GM03348 (cell line): ENCODE measurements around the gene PAOX.

ENCODE experiments used
- DNase-seq: peaks from one replicate; pipeline ENCODE4 v3.0.0; 2012; ENCODE audit warnings: low spot score

Gene PAOX

DNA sequence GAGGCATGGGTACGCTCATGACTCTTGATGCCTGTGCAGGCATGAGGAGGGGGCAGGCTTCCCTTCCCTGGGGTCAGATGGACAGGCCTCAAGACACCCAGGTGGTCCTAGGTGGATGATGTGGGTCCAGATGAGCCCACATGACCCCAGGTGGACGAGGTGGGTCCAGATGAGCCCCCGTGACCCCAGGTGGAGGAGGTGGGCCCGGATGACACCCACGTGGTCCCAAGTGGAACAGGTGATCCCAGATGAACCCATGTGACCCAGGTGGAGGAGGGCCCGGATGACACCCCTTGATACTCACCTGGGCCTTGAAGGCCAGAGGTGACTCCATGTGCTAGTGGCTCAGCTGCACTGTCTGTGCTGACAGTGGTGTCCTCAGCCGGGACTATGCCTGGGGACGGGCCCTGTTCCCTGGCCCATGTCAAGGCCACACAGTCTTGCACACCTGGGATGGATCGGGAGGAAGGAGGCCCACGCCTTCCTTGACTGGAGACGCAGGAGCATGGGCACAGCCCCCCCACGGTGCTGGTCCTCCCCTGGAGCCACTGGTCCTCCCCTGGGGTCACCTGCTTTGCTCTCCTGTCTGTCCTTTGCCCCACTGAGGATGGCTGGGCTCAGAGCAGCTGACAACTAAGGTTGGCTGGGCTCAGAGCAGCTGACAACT lies 28.6 kb upstream of the PAOX start:
- no peak for DNase-seq

DNA sequence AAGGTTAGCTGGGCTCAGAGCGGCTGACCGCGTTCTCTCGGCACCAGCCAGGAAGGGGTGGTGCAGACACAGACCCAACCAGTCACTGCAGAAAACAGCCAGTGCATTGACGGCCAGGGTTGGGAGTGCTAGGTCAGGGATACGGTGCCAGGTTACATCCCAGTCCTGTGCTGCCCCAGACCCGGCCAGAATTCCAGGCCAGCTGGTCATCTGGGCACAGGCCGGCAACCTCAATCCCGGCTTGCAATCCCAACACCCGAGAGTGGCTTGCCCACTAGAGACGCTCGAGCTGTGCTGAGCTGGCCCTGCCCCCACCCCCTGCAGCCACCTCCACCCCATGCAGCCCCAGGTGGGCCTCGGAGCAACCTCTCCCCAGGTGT lies 28.1 kb upstream of the PAOX start:
- DNase-seq, result no peak

DNA sequence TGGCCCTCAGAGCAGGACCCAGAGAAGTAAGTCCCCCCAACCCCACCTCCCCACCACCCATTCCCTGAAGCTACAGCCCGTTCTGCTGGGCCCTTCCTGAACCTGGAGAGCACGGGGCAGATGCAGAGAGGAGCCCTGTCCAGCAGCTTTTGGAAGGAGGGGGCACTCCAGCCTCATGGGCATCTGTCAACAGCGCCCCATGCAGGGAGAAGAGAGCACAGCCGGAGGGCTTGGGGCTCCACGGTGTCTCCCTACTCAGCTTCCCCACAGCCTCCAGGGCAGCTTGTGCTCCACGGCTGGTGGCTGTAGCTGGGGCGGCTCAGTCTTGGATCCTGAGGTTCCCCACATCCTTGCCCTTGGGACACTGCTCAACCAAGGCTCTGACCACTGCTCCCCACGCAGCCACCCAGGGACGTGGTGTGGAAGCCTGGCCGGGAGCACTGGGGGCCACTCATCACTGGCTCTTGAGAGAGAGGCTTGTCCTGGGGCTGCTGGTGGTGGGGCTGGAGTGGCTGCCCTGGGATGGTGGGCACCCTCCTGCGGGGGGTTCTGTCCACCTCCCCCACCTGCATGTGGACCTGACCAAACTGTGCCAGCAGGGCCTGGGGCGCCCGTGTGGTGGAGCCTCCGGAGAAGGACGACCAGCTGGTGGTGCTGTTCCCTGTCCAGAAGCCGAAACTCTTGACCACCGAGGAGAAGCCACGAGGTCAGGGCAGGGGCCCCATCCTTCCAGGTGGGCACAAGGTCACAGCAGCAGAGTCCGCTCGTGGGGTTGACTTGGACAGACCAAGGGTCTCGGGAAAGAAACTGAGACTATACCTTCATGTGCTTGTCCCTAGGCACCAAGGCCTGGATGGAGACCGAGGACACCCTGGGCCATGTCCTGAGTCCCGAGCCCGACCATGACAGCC lies 27.4 kb upstream of the PAOX start:
- no peak for DNase-seq

DNA sequence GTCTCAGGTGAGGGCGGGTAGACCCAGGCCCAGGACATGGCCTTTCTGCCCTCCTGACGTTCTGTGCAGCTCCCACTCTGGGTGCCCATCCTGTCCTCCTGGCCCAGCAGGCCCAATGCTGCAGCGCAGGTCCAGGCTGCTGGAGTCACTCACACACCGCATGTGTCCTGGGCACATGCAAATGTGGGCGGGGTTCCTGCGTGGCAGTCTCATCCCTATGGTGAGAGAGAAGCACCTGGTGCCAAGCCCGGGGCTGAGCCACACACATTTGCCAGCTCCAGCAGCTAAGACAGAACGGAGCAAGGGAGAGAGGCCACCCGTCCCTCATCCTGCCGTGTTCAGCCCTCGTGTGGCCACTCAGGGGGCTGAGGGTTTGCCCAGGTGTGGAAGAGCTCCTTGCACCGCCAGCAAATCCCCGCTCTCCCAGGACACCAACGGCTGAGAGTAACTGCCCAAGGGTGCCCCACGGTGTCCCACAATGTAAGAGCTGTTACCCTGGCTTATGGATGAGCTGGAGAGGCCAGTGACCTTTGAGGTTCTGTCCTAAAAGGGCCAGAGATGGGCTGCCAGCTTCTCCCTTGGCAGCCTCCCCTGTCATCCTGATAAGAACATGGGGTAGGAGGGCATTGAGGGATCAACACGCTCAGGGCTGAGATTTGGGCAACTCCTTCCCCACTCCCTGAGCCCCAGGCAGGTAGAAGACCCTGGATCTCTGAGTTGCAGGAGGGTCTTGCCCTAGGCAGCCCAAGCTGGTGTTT lies 25.7 kb upstream of the PAOX start:
- no peak for DNase-seq

DNA sequence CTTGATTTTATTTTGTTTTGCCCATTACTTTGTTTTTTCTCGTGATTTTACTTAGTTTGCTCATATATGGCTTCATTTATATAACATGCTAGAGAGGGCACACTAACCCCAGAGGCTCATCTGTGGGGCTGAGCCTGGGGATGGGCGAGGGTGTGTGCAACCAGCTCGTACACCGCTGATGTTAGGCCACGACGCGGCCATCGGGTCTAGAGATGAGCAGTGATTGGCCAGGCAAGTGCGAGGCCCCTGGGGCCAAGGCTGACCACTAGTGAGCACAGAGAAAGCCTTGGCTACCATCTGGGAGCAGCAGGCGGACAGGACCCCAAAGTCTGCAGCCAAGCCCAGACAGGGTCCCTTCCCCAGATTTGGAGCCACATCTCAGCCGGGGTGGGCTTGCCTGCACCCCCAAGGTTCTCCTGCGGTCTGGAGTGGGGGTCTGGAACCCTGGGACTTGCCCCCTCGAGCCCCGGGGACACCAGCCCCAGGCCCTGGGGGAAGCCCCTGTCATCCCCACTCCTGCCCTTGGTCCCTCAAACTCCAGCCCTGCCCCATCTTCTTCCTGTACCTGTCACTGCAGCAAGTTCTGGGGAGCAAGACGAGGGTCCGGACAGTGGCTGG lies 25.0 kb upstream of the PAOX start:
- DNase-seq, result no peak

DNA sequence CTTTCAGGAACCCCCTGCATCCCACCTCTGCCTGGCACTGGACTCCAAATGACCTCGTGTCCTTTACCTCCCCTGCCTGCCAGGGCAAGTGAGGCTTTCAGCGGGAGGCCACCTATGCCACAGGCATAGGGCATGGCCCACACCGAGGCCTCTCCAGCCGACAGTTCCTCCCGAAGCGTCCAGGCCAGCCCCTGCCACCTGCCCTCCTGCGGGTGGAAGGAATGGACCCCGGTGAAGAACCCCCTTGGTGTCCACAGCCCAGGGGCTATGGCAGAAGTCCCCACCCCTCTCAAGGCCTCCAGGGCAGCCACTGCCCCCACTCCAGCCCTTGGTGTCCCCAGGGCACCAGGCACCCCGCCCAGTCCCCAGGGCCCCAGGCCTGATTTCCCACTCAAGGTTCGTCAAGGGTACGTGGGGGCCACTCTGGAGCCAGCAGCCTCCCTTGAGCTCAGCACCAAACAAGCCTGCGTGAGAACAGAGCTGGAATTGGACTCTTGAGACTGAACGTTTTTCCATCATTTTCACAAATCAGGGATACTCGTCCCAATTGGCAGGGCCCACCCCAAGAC lies 24.3 kb upstream of the PAOX start:
- DNase-seq, result no peak

DNA sequence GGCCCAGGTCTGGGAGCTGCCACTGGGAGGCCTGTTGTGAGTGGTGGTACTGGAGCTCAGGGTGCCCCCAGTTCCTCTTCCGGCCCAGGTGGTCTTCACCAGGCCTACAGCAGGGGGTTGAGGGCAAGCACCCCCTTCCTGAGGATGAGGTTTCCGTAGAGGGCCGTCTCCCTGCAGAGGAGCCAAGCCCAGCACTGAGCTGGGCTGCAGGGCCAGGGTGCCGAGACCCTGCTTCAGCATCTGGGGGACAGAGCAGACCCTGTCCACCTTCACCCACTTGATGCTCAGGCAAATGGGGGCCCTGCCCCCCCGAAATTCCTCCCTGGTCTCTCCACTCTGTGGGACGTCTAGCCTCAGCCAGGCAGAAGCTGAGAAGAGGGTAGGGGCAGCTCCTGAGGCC lies 23.8 kb upstream of the PAOX start:
- DNase-seq, result no peak

DNA sequence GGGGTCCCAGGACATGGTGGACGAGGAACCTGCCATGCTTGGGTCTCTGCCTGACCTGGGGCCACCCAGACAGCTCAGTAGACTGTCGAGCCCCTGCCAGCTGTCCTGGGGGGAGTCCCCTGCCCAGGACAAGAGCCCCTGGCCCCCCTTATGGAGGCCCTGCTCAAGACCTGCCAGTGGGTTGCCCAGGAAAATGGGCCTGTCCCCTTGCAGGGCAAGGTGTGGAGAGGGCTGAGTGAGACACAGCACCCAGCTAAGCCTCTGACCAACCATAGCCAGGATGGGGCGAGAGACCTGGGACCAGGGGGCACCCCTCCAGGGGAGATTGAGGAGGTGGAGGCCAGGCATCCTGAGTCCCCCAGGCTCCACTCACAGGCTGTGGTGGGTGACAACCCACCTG lies 23.1 kb upstream of the PAOX start:
- DNase-seq, result no peak

DNA sequence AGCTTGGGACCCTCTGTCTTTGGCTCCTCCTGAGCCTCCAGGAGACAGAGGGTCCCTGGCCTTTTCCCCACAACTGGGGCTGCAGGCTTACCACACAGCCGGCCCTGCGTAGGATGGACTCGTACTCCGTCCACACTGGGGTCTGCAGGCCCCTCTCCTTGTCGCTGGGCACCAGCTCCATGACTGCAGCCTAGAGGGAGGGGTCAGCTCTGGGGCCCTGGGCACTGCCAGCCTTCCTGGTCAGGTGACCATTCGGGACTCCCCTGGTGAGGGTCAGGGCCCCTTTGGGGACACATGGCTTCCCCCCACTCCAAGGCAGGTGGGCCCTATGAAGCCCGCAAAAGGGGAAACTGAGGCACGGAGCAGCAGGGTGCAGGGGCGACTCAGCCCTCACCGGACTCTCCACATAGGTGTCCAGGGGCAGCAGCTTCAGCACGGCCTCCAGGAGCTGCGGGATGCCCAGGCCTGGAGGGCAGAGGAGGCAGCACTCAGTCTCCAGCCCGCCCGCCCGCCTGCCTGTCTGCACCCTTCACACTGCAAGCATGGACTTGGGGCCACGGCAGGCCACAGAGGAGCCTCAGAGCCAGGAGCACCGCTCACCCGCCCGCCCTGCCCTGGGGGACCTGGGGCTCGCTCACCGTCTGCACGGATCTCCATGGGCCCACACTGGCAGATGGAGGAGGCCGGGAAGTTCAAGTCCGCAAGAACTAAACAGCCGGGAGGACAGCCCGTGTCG lies 22.3 kb upstream of the PAOX start:
- no peak for DNase-seq

DNA sequence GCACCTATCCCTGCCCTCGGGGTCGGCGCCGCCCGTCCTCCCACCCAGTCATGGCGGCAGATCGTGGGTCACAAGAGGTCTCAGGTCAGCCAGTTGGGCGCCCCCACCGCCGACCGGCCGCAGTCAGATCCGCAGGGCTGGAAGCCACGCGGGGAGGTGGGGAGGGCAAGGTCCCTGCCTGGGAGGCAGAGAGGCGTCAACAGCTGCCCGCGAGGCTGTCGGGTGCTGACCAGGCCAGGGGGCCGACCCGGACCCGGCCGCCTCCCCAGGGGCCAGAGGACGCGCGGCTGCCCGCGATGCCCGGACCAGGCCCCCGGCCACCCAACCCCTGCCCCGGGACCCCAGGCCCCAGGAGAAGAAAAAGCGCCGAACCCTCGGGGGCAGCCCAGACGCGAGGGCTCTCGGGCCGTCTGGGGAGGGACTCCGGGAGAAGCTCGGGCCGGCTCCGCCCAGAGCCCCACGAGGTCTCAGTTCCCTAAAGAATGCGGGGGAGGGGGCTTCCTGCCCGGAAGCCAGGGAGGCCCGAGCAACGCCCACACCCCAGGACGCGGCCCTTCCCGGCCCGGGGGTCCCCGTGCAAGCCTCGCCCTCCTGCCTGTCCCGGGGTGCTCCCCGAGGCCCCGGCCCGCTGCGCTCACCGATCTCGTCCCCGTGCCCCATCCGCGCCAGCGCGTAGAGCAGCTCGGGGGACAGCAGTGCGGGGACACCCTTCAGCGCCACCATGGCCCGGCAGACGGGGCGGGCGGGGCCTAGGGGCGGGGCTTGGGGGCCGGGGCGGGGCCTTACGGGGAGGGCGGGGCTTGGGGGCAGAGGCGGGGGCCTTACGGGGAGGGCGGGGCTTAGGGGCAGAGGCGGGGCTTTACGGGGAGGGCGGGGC lies 21.5 kb upstream of the PAOX start, which contains the start of gene FUOM:
Gene FUOM, minus strand, starts transcription at position 735 of the 877 bp plus-strand sequence. Its CDS starts 12 bp downstream, at position 723.
- peak; percentile 95 for DNase-seq

DNA sequence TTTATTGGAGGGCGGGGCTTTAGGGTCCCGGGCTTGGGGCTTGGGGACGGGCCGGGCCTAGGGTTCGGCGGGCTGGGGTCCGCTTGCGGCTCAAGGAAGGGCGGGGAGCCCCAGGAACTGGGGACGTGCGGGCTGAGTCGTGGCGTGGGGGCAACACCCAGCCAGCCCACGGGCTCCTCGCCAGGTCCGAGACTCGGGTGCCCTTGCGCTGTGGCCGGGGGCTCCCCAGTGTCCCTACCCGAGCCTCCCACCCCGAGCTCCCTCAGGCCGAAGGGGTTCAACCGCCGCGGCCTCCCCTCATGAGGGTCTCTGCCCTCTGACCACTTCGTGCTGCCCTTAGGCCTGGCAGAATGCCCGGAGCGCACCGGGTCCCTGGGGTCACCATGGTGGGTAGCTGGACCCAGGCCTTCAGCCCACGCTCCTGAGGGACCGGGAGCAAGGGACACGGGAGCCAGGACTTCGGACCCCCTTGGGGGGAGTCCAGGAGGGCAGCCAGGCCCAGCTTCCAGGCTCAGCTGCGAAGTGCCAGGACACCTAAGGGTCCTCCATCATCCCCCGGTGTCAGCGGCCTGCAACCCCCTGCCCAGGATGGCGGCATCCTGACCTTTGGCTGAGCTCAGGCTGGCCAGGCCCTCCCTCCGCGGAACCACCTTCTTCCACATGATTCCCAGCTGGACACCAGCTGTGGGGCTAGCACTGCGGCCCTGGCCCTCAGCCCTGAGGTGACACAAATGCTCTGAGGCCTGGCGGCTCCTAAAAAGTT lies 20.7 kb upstream of the PAOX start:
- no peak for DNase-seq

DNA sequence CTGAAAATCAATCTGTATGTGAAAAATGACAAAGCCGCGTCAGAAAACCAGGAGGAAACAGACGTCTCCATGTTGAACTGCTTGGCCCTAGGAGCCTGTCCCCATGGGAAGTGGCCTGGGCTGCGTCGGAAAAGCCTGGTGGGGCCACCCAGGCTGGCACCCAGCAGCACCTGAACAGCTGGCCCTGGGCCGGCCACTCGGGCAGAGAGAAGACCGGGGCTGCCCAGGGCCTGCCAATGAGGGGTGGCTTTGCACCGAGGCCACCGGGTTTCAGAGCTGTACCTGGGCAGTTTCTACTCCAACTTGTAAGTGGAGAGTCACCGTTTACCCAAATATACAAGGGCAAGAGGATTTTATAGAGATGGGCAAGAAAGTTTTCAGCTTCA lies 20.1 kb upstream of the PAOX start:
- DNase-seq, result no peak

DNA sequence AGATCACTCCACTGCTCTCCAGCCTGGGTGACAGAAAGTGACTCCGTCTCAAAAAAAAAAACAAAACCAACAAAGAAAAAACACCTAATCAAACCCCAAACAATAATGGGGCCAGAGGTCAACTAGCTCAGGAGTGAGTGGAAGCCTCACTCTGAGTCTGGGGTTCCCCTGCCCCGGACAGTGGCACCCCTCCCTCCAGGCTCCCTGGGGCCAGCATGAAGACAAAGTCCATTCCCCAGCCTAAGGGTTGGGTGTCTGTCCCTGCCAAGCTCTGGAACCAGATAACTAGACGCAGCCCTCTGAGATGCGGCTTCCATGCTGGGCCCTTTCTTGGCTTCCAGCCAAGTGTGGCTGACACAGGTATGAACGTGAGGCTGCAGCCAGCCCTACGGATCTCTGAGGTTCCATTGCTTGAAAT lies 19.5 kb upstream of the PAOX start:
- DNase-seq, result no peak

DNA sequence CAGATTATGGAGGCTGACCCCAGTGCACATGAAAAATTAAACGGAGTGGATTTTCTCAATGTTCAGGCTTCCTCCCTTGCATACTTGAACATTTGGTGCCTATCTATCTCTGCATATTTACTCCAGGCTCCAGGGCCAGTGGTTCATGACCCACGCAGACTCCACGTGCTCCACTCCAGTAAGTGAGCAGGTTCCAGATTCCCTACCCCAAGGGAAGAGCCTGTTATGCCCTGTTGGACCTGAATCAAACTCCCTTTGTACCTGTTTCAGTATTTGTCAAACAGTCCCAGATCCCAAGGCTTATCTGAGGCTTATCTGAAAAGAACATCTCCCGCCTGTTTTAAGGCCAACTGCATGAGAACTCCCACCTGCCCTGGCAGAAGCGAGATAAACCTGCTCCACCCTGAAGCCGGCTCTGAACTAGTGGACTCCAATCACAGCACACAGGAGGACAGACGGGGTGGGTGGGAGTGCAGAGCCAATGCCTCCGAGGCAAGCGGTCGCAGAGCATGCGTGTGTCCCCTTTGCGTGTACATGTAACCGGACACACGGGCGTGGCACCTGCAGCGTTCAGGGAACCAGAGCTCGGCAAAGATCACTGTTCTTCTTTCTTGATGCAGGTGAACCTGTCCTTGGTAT lies 19.0 kb upstream of the PAOX start:
- no peak for DNase-seq

DNA sequence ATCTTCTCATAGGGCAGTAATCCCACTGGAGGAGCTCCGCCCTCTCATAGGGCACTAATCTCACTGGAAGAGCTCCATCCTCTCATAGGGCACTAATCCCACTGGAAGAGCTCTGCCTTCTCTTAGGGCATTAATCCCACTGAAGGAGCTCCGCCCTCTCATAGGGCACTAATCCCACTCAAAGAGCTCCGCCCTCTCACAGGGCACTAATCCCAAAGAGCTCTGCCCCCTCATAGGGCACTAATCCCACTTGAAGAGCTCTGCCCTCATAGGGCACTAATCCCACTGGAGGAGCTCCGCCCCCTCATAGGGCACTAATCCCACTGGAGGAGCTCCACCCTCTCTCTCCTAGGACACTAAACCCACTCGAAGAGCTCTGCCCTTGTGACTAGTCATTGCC lies 17.8 kb upstream of the PAOX start:
- no peak for DNase-seq

DNA sequence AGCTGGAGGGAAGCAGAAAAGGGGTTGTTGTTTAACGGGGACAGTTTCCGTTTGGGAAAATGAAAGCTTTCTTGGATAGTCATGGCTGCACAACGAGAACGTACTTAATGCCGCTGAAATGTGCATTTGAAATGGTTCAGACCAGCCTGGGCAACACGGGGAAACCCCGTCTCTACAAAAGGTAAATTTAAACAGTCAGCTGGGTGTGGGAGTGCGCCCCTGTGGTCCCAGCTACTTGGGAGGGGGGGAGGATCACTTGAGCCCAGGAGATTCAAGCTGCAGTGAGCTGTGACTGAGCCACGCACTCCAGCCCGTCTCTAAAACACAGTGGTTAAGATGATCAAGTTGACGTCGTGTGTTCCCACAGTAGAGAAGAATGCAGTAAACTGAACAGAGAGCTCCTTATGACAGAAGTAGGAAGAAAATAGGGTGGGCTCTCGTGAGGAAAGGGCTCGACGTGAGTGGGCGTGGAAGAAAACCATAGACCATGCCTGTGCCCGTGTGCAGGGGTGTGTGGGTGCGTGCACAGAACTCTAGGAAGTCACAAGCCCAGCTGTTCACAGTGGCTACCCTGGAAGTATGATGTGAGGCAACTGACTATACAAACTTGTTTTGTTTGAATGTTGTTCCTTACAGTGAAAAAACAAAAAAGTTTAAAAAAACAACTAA lies 17.2 kb upstream of the PAOX start:
- DNase-seq, result no peak

DNA sequence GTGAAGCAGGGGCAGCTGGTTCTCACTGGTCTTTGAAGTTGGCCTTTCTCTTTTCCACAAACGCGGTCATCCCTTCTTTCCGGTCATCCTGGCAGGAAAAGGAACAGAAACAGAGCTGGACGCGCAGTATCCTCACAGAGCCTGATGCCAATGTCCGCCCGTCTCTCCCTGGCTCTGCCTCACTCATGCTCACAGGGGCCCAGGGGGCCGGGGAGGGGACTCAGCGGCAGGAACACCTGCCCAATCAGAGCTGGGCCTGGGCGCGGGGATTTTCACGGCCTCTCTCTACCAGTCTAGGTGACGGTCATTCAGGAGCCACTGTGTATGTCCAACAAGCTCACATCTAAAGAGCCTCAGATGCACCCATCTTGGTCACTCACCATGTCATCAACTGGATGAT lies 16.2 kb upstream of the PAOX start:
- no peak for DNase-seq

DNA sequence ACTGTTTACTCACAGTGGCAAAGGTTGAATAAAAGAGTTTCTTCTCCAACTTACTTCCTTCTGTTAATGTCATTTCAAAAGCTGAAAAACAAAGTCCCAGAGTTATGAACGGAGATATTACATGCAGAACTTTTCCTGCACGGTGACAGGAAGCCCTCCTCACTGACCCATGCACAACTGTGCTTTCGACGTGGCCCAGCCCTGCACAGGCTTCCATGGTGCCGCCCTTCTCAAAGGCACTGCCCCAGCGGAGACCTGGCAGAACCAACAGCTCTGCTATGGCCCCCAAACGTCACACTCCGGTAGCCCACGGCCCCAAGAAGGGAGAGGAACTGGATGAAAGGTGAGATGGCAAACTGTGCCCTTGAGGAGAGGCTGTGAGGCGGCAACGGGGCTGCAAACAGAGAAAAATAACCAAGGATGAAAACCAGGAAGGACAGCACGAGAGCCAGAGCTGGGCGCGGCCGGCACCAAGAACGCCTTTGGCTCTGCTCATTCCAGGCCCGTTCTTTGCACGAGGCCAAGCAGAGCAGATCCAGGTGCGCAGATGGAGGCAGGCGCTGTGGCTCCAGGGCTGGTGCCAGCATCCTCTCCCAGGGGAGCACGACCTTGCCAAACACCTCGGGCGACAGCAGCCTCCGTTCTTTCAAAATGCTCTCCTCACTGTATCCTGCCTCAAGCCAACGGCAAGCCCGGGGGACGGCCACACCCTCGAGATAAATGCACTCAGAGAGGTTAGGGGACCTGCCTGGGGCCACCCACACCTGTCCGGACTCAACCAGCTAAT lies 14.2 kb upstream of the PAOX start:
- no peak for DNase-seq
